Hepatocyte (in vitro differentiated cells): ENCODE measurements around the gene TCP10L. TPM values are rescaled to one million over a fixed set of nuclear protein-coding genes. Genes with fewer than 3 reads are reported as not detected.

Experiments
- DNase-seq: peaks from one replicate; pipeline ENCODE4 v3.0.0-alpha.2; 2016; ENCODE audit warnings: low spot score
- H2AFZ ChIP-seq: fragments of 200-600 bp; sonication (generic); 2 replicates; pipeline ENCODE4 v1.6.0; 2016; ENCODE audit warnings: antibody characterized with exemption, mild to moderate bottlenecking
- H3K27ac ChIP-seq: fragments of 200-600 bp; sonication (generic); 2 replicates; pipeline ENCODE4 v1.5.1; 2016; ENCODE audit warnings: mild to moderate bottlenecking
- H3K27me3 ChIP-seq: fragments of 200-600 bp; sonication (generic); 2 replicates; pipeline ENCODE4 v1.6.1; 2016
- H3K36me3 ChIP-seq: fragments of 200-600 bp; sonication (generic); replicated peaks from 2 replicates; pipeline ENCODE4 v1.5.1; 2016; ENCODE audit warnings: low read depth; ENCODE audit not compliant: insufficient read depth
- H3K4me1 ChIP-seq: fragments of 200-600 bp; sonication (generic); 2 replicates; pipeline ENCODE4 v1.5.1; 2016; ENCODE audit warnings: mild to moderate bottlenecking, moderate library complexity; ENCODE audit not compliant: insufficient read depth
- H3K4me2 ChIP-seq: fragments of 200-600 bp; sonication (generic); 2 replicates; pipeline ENCODE4 v1.6.0; 2016
- H3K4me3 ChIP-seq: fragments of 200-600 bp; sonication (generic); 2 replicates; pipeline ENCODE4 v1.5.1; 2016; ENCODE audit warnings: mild to moderate bottlenecking
- H3K79me2 ChIP-seq: fragments of 200-600 bp; sonication (generic); 2 replicates; pipeline ENCODE4 v1.6.0; 2017; ENCODE audit warnings: mild to moderate bottlenecking
- H3K9me2 ChIP-seq: fragments of 200-600 bp; sonication (generic); replicated peaks from 2 replicates; pipeline ENCODE4 v1.6.0; 2017; ENCODE audit warnings: mild to moderate bottlenecking; ENCODE audit not compliant: insufficient read depth
- H3K9me3 ChIP-seq: fragments of 200-600 bp; sonication (generic); 2 replicates; pipeline ENCODE4 v1.5.1; 2016; ENCODE audit warnings: low read depth, mild to moderate bottlenecking
- H4K20me1 ChIP-seq: fragments of 200-600 bp; sonication (generic); 2 replicates; pipeline ENCODE4 v1.6.0; 2016; ENCODE audit warnings: mild to moderate bottlenecking; ENCODE audit not compliant: insufficient read depth, poor library complexity, severe bottlenecking
- EZH2 ChIP-seq: fragments of 200-600 bp; sonication (generic); IDR thresholded peaks from 2 replicates; pipeline ENCODE4 v1.6.1; 2016; ENCODE audit warnings: antibody characterized with exemption, mild to moderate bottlenecking, borderline replicate concordance
- EZH2phosphoT487 ChIP-seq: fragments of 200-600 bp; sonication (generic); IDR thresholded peaks from one replicate; pipeline ENCODE4 v1.6.1; 2018; ENCODE audit warnings: antibody characterized with exemption, mild to moderate bottlenecking, low read depth, moderate library complexity; ENCODE audit not compliant: unreplicated experiment, severe bottlenecking
- WGBS: methylation state at CpG from one replicate; pipeline ENCODE4 v1.1.6; 2016; ENCODE audit warnings: low lambda C conversion rate; ENCODE audit errors: missing lambda C conversion rate; 5-methylcytosine and 5-hydroxymethylcytosine counted together
- polyA plus RNA-seq: library from polyadenylated mRNA; unstranded; fragments of >200 nt; fragmentation: Nextera tagmentation; extraction: Ambion mirVana; gene quantifications from 2 replicates; pipeline ENCODE4 v1.2.1, GENCODE V29; 2016
- total RNA-seq: library from RNA; depleted of rRNA; stranded (reverse); fragments of >200 nt; gene quantifications from 2 replicates; pipeline ENCODE4 v1.2.3, GENCODE V29; 2014
- TF ChIP-seq, protein P1 (sequence below): fragments of 200-600 bp; sonication (generic); IDR thresholded peaks from 2 replicates; pipeline ENCODE4 v1.5.1; 2016; ENCODE audit warnings: antibody characterized with exemption, mild to moderate bottlenecking; ENCODE audit not compliant: poor library complexity

TCP10L gene
- total and polyA plus RNA-seq, 2 experiments from 2014 or later: 0.40 to 1.0 TPM

DNA sequence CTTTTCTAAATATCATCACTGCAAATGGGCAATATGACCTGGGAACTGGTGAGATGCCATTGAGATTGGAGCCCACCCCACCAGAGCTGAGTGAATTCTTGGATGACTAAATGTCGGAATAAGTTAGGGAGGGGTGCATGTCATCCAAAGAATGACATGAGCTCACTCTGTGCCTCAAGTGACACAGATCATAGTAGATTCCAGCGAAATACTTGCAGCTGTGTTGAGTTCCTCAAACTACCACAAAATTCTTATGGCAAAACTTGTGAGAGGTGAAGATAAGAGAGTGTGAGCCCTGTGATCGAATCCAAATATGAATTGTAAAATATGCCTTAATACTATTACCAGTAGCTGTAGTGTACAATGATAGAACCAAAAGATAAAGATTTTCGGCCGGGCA, 2.3 kb upstream of the TCP10L start:
- Histone ChIP-seq H3K27me3 (no peaks in the 10 kb centered on the region), H3K36me3 (no peaks in the 10 kb centered on the region), H2AFZ (no peak overlapping the region), H4K20me1 (no peaks in the 10 kb centered on the region), H3K4me1 (peaks cover 3% of the 10 kb centered on the region), H3K9me3 (no peaks in the 10 kb centered on the region), H3K27ac (no peak overlapping the region), H3K9me2 (no peaks in the 10 kb centered on the region), H3K4me3 (no peak overlapping the region), H3K4me2 (no peak overlapping the region), H3K79me2 (no peaks in the 10 kb centered on the region)
- 96% methylated on average over 5 of the region's 5 CpGs for WGBS
- TF ChIP-seq, protein P1, sequence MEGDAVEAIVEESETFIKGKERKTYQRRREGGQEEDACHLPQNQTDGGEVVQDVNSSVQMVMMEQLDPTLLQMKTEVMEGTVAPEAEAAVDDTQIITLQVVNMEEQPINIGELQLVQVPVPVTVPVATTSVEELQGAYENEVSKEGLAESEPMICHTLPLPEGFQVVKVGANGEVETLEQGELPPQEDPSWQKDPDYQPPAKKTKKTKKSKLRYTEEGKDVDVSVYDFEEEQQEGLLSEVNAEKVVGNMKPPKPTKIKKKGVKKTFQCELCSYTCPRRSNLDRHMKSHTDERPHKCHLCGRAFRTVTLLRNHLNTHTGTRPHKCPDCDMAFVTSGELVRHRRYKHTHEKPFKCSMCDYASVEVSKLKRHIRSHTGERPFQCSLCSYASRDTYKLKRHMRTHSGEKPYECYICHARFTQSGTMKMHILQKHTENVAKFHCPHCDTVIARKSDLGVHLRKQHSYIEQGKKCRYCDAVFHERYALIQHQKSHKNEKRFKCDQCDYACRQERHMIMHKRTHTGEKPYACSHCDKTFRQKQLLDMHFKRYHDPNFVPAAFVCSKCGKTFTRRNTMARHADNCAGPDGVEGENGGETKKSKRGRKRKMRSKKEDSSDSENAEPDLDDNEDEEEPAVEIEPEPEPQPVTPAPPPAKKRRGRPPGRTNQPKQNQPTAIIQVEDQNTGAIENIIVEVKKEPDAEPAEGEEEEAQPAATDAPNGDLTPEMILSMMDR: no peak
- TF ChIP-seq EZH2phosphoT487 (no peak), EZH2 (no peak)
- no peak for DNase-seq

DNA sequence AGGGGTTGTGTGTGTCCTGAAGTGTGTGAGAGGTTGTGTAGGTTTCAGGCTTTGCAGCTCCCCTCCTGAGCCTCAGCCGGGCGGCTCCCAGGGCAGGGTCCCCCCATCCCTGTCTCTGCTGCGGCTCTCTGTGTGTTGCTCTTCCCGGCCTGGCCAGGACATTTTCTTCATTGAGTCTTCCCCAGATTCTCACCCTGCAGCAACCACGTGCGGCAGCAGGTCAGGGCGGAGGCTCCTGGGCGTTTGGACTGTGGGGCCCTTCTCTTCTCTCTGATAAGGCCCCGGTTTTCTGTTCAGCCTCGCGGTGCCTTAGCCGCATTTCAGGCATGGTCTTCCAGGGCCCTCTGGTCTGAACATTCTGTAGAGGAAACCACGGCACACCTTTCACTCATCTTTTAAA, 1.8 kb upstream of the TCP10L start:
- H4K20me1 ChIP-seq: no peaks in the 10 kb centered on the region
- no peak overlapping the region for H3K27ac ChIP-seq
- H3K36me3 ChIP-seq: no peaks in the 10 kb centered on the region
- no peaks in the 10 kb centered on the region for H3K4me1 ChIP-seq
- H3K9me3 ChIP-seq: no peaks in the 10 kb centered on the region
- no peak overlapping the region for H2AFZ ChIP-seq
- WGBS: 67% methylated on average over 13 of the region's 13 CpGs
- TF ChIP-seq EZH2phosphoT487 (no peak), EZH2 (no peak)
- TF ChIP-seq, protein P1: no peak
- H3K79me2 ChIP-seq: no peaks in the 10 kb centered on the region
- no peak overlapping the region for H3K4me3 ChIP-seq
- no peak for DNase-seq
- H3K9me2 ChIP-seq: no peaks in the 10 kb centered on the region
- no peaks in the 10 kb centered on the region for H3K27me3 ChIP-seq
- no peak overlapping the region for H3K4me2 ChIP-seq

DNA sequence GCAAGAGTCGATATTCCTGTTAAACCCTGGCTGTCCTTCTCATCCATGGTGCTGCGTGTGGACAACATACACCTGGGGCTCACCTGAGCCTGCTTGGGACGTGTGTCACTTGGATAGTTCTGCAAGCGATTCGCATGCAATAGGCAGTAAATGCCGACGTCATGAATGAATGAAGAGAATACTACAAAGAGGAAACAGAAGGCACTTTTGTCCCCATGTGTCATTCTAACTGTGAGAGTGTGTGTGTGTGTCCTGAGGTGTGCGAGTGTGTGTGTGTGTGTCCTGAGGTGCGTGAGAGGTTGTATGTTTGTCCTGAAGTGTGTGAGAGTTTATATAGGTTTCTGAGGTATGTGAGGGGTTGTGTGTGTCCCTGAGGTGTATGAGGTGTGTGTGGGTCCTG, 647 bp upstream of the TCP10L start:
- H3K27ac ChIP-seq: no peak overlapping the region
- no peaks in the 10 kb centered on the region for H3K79me2 ChIP-seq
- H3K4me1 ChIP-seq: no peaks in the 10 kb centered on the region
- H3K9me2 ChIP-seq: no peaks in the 10 kb centered on the region
- no peak for DNase-seq
- no peaks in the 10 kb centered on the region for H4K20me1 ChIP-seq
- H2AFZ ChIP-seq: no peak overlapping the region
- H3K9me3 ChIP-seq: no peaks in the 10 kb centered on the region
- no peaks in the 10 kb centered on the region for H3K27me3 ChIP-seq
- WGBS: 94% methylated on average over 9 of the region's 9 CpGs
- H3K4me2 ChIP-seq: no peak overlapping the region
- no peak overlapping the region for H3K4me3 ChIP-seq
- no peaks in the 10 kb centered on the region for H3K36me3 ChIP-seq
- TF ChIP-seq EZH2phosphoT487: no peak
- TF ChIP-seq, protein P1: no peak
- no peak for TF ChIP-seq EZH2

DNA sequence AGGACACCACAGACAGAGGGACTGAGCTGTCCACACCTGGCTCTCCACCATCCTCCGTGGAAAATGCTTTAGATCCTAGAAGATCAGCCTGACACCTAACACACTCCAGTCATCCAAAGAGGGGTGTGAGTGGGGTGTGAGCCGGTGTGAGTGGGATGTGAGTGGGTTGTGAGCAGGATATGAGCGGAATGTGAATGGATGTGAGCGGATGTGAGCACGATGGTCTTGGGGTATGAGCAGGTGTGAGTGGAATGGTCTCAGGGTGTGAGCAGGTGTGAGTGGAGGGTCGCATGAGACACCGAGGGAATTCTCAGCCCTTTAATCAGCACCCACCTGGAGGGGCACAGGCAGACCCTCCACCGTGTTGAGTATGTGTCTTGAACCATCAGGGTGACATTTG, 851 bp downstream of the TCP10L start:
- no peak overlapping the region for H2AFZ ChIP-seq
- 93% methylated on average over 8 of the region's 8 CpGs for WGBS

More for the DNA sequence above, 851 bp downstream of the TCP10L start:
- H4K20me1 ChIP-seq: no peaks in the 10 kb centered on the region
- TF ChIP-seq EZH2phosphoT487 (no peak), EZH2 (no peak)
- TF ChIP-seq, protein P1: no peak
- H3K9me3 ChIP-seq: no peaks in the 10 kb centered on the region
- no peaks in the 10 kb centered on the region for H3K27me3 ChIP-seq
- no peak overlapping the region for H3K27ac ChIP-seq
- H3K79me2 ChIP-seq: no peaks in the 10 kb centered on the region
- no peaks in the 10 kb centered on the region for H3K4me1 ChIP-seq
- no peak for DNase-seq
- no peaks in the 10 kb centered on the region for H3K36me3 ChIP-seq
- H3K4me3 ChIP-seq: no peak overlapping the region
- no peaks in the 10 kb centered on the region for H3K9me2 ChIP-seq
- no peak overlapping the region for H3K4me2 ChIP-seq
